Neuronal stem cell (in vitro differentiated cells): ENCODE results near the gene CEBPA.

Experiments
- DNase-seq: peaks from one replicate; pipeline ENCODE4 v3.0.0-alpha.2; 2013; ENCODE audit warnings: low spot score
- H2AFZ ChIP-seq: one replicate; pipeline ENCODE4 v1.6.1; 2013; ENCODE audit warnings: mild to moderate bottlenecking, low read length, inconsistent platforms
- H2AK5ac ChIP-seq: 2 replicates; pipeline ENCODE4 v1.6.1; 2013; ENCODE audit warnings: low read depth, mild to moderate bottlenecking, inconsistent platforms, low read length, moderate library complexity, mixed read lengths
- H2BK120ac ChIP-seq: 2 replicates; pipeline ENCODE4 v1.6.1; 2013; ENCODE audit warnings: low read depth, mild to moderate bottlenecking, inconsistent platforms, low read length, moderate library complexity, mixed read lengths
- H2BK12ac ChIP-seq: one replicate; pipeline ENCODE4 v1.6.1; 2013; ENCODE audit warnings: low read length, inconsistent platforms
- H2BK15ac ChIP-seq: 2 replicates; pipeline ENCODE4 v1.6.1; 2013; ENCODE audit warnings: mild to moderate bottlenecking, low read length, inconsistent platforms, mixed read lengths
- H2BK5ac ChIP-seq: one replicate; pipeline ENCODE4 v1.6.1; 2013; ENCODE audit warnings: inconsistent platforms, mild to moderate bottlenecking, low read length, moderate library complexity
- H3K14ac ChIP-seq: one replicate; pipeline ENCODE4 v1.6.1; 2013; ENCODE audit warnings: low read length, inconsistent platforms
- H3K18ac ChIP-seq: 2 replicates; pipeline ENCODE4 v1.6.1; 2013; ENCODE audit warnings: low read length, inconsistent platforms
- H3K23ac ChIP-seq: 2 replicates; pipeline ENCODE4 v1.6.1; 2013; ENCODE audit warnings: low read depth, mild to moderate bottlenecking, mixed read lengths, low read length, inconsistent platforms; ENCODE audit not compliant: poor library complexity
- H3K27ac ChIP-seq: replicated peaks from 3 replicates; pipeline ENCODE4 v1.5.1; 2013; ENCODE audit warnings: low read length, inconsistent platforms
- H3K27me3 ChIP-seq, 3 experiments: 2 replicates each; pipeline ENCODE4 v1.6.1; 2013; ENCODE audit warnings: low read length in 3 of 3, mild to moderate bottlenecking in 2 of 3, inconsistent platforms in 1 of 3, low read depth in 1 of 3, mixed read lengths in 1 of 3, moderate library complexity in 1 of 3; ENCODE audit not compliant: control insufficient read depth in 3 of 3, insufficient read depth in 3 of 3
- H3K36me3 ChIP-seq, 2 donors: replicated peaks in 1 of 2; 2 replicates each; pipeline ENCODE4 v1.6.1; 2013; ENCODE audit warnings: low read length in 2 of 2; ENCODE audit not compliant: control insufficient read depth in 2 of 2, insufficient read depth in 2 of 2
- H3K4ac ChIP-seq: 2 replicates; pipeline ENCODE4 v1.6.1; 2013; ENCODE audit warnings: inconsistent platforms, mild to moderate bottlenecking, low read length, moderate library complexity
- H3K4me1 ChIP-seq, 2 donors: 1 replicate in 1 of 2; 2 replicates in 1 of 2; pipeline ENCODE4 v1.6.1; 2013; ENCODE audit warnings: low read length in 2 of 2, low read depth in 1 of 2; ENCODE audit not compliant: control insufficient read depth in 2 of 2, insufficient read depth in 1 of 2
- H3K4me2 ChIP-seq: one replicate; pipeline ENCODE4 v1.6.1; 2013; ENCODE audit warnings: mild to moderate bottlenecking, low read length, inconsistent platforms; ENCODE audit not compliant: insufficient read depth, poor library complexity, severe bottlenecking
- H3K4me3 ChIP-seq, 2 donors: 2 replicates each; pipeline ENCODE4 v1.5.1; 2013; ENCODE audit warnings: low read length in 2 of 2, mild to moderate bottlenecking in 2 of 2, inconsistent platforms in 1 of 2, moderate library complexity in 1 of 2
- H3K79me1 ChIP-seq: one replicate; pipeline ENCODE4 v1.6.1; 2013; ENCODE audit warnings: low read depth, mild to moderate bottlenecking, inconsistent platforms, low read length, moderate library complexity
- H3K9ac ChIP-seq: one replicate; pipeline ENCODE4 v1.6.1; 2013; ENCODE audit warnings: mild to moderate bottlenecking, low read depth, low read length, inconsistent platforms; ENCODE audit not compliant: poor library complexity
- H3K9me3 ChIP-seq, 2 donors: replicated peaks in 1 of 2; 2 replicates each; pipeline versions ENCODE3 to v1.6.1; 2013; ENCODE audit warnings: low read length in 2 of 2, mild to moderate bottlenecking in 2 of 2, inconsistent platforms in 1 of 2, low read depth in 1 of 2, mixed read lengths in 1 of 2, moderate library complexity in 1 of 2; ENCODE audit not compliant: control insufficient read depth in 2 of 2, insufficient read depth in 1 of 2
- H4K8ac ChIP-seq: one replicate; pipeline ENCODE4 v1.6.1; 2013; ENCODE audit warnings: low read depth, mild to moderate bottlenecking, inconsistent platforms, low read length, moderate library complexity
- H4K91ac ChIP-seq: one replicate; pipeline ENCODE4 v1.6.1; 2013; ENCODE audit warnings: low read length, low read depth, mild to moderate bottlenecking, inconsistent platforms; ENCODE audit not compliant: poor library complexity
- WGBS, 2 donors: extraction: QIAGEN DNeasy Blood & Tissue Kit; methylation state at CpG; one replicate each; pipeline ENCODE4 v1.1.7; 2013; ENCODE audit warnings: missing lambda C conversion rate in 2 of 2, mixed read lengths in 1 of 2; ENCODE audit not compliant: insufficient read length in 2 of 2, insufficient replicate concordance in 1 of 2; ENCODE audit errors: extremely low coverage in 2 of 2; 5-methylcytosine and 5-hydroxymethylcytosine counted together

CEBPA gene

GRCh38 chr19:33263325-33264023, 38.9 kb downstream of the CEBPA start:
- WGBS, 2 donors = no CpG with 5 or more reads among the region's 25 CpGs
- Histone ChIP-seq H3K23ac (no peak overlapping the region), H3K27ac (no peak overlapping the region), H3K9me3 (no peaks in the 10 kb centered on the region), H3K36me3 (no peaks in the 10 kb centered on the region), H2AK5ac (peak overlapping the region; percentile 88), H3K4me1 (no peaks in the 10 kb centered on the region), H2BK5ac (no peak overlapping the region), H2AFZ (no peak overlapping the region), H3K4me2 (no peak overlapping the region), H3K9ac (peak overlapping the region; percentile 21), H2BK15ac (no peak overlapping the region), H3K27me3 (peaks cover 0 to 32% (median 0%) of the 10 kb centered on the region in 3 experiments), H3K18ac (peak overlapping the region; percentile 64), H2BK12ac (no peak overlapping the region), H3K79me1 (no peaks in the 10 kb centered on the region), H4K91ac (no peak overlapping the region), H3K4me3 (no peak overlapping the region), H4K8ac (no peak overlapping the region), H2BK120ac (peak overlapping the region; percentile 54), H3K4ac (no peak overlapping the region), H3K14ac (no peak overlapping the region)
- no peak for DNase-seq

GRCh38 chr19:33261511-33262189, 40.7 kb downstream of the CEBPA start:
- peak overlapping the region; percentile 29 for H2AFZ ChIP-seq
- peak overlapping the region; percentile 64 for H3K18ac ChIP-seq
- DNase-seq = no peak
- H2BK12ac ChIP-seq = peak overlapping the region; percentile 41
- H2BK5ac ChIP-seq = no peak overlapping the region
- H3K27me3 ChIP-seq = peaks cover 0 to 19% (median 0%) of the 10 kb centered on the region in 3 experiments
- no peak overlapping the region for H3K27ac ChIP-seq
- peak overlapping the region; percentile 70 for H3K9ac ChIP-seq
- no peak overlapping the region for H4K91ac ChIP-seq
- no peaks in the 10 kb centered on the region for H3K4me1 ChIP-seq
- no peaks in the 10 kb centered on the region for H3K9me3 ChIP-seq
- no peaks in the 10 kb centered on the region for H3K79me1 ChIP-seq
- no peak overlapping the region for H3K4ac ChIP-seq
- no peak overlapping the region for H2BK15ac ChIP-seq
- WGBS, 2 donors = no CpG with 5 or more reads among the region's 14 CpGs
- no peak overlapping the region for H3K4me2 ChIP-seq
- H3K14ac ChIP-seq = peak overlapping the region; percentile 94
- peak overlapping the region; percentile 43 for H4K8ac ChIP-seq
- no peak overlapping the region for H3K23ac ChIP-seq
- H2AK5ac ChIP-seq = peak overlapping the region; percentile 75
- H3K36me3 ChIP-seq = no peaks in the 10 kb centered on the region
- H3K4me3 ChIP-seq = no peak overlapping the region
- no peak overlapping the region for H2BK120ac ChIP-seq

GRCh38 chr19:33260628-33261418, 41.5 kb downstream of the CEBPA start:
- Histone ChIP-seq H3K27me3 (peaks cover 0 to 19% (median 0%) of the 10 kb centered on the region in 3 experiments), H3K4me2 (no peak overlapping the region), H3K18ac (peak overlapping the region; percentile 41), H2BK5ac (no peak overlapping the region), H4K91ac (no peak overlapping the region), H3K4me3 (no peak overlapping the region), H3K4me1 (no peaks in the 10 kb centered on the region), H3K27ac (no peak overlapping the region), H3K14ac (peak overlapping the region; percentile 56), H2BK120ac (peak overlapping the region; percentile 31), H2AFZ (no peak overlapping the region), H3K9ac (no peak overlapping the region), H3K23ac (peak overlapping the region; percentile 89), H4K8ac (no peak overlapping the region), H3K4ac (no peak overlapping the region), H2BK12ac (peak overlapping the region; percentile 22), H3K36me3 (no peaks in the 10 kb centered on the region), H3K9me3 (no peaks in the 10 kb centered on the region), H2AK5ac (peak overlapping the region; percentile 75), H3K79me1 (no peaks in the 10 kb centered on the region), H2BK15ac (peak overlapping the region; percentile 37)
- DNase-seq = no peak
- WGBS, 2 donors = no CpG with 5 or more reads among the region's 24 CpGs

GRCh38 chr19:33259539-33259938, 42.8 kb downstream of the CEBPA start:
- Histone ChIP-seq H3K14ac (no peak overlapping the region), H3K18ac (no peak overlapping the region), H3K27me3 (peaks cover 0 to 19% (median 0%) of the 10 kb centered on the region in 3 experiments), H2BK120ac (no peak overlapping the region), H3K36me3 (no peaks in the 10 kb centered on the region), H4K8ac (no peak overlapping the region), H3K9me3 (no peaks in the 10 kb centered on the region), H2BK5ac (no peak overlapping the region), H3K4me2 (no peak overlapping the region), H2AK5ac (no peak overlapping the region), H3K23ac (no peak overlapping the region), H3K4ac (no peak overlapping the region), H3K79me1 (no peaks in the 10 kb centered on the region), H3K4me1 (no peaks in the 10 kb centered on the region), H4K91ac (no peak overlapping the region), H3K27ac (no peak overlapping the region), H2BK12ac (no peak overlapping the region), H3K9ac (no peak overlapping the region), H2BK15ac (no peak overlapping the region), H3K4me3 (no peak overlapping the region), H2AFZ (no peak overlapping the region)
- no peak for DNase-seq
- no CpG with 5 or more reads among the region's 6 CpGs for WGBS, 2 donors
